ENCODE data around the gene ZNF446.

Gene ZNF446

GRCh38 chr19:58514564-58515022 lies 38.4 kb downstream of the ZNF446 start:
- TF ChIP-seq REST (IDR thresholded peaks at IDR 0.05; ENCODE audit: insufficient read depth in 1 of 2, low read depth in 2 of 2, low read length in 2 of 2) (no peak), POLR2AphosphoS5 (IDR thresholded peaks at IDR 0.05; ENCODE audit: low read depth, low read length) (no peak), FOXP2 (optimal IDR thresholded peaks at IDR 0.05; ENCODE audit: borderline replicate concordance, extremely low read depth, extremely low read length, insufficient read depth) (no peak), SIN3A (IDR thresholded peaks at IDR 0.05; ENCODE audit: borderline replicate concordance, insufficient read depth, low read length) (no peak), TAF1 (IDR thresholded peaks at IDR 0.05; ENCODE audit: borderline replicate concordance, insufficient read depth, low read length) (no peak)

GRCh38 chr19:58515259-58515658 lies 39.1 kb downstream of the ZNF446 start:
- TF ChIP-seq FOXP2 (optimal IDR thresholded peaks at IDR 0.05; ENCODE audit: borderline replicate concordance, extremely low read depth, extremely low read length, insufficient read depth): no peak

GRCh38 chr19:58516246-58516836 lies 40.2 kb downstream of the ZNF446 start:
- no peak for TF ChIP-seq SIN3A (IDR thresholded peaks at IDR 0.05; ENCODE audit: borderline replicate concordance, insufficient read depth, low read length)
- no peak for TF ChIP-seq REST (IDR thresholded peaks at IDR 0.05; ENCODE audit: insufficient read depth in 1 of 2, low read depth in 2 of 2, low read length in 2 of 2)
- no peak for TF ChIP-seq FOXP2 (optimal IDR thresholded peaks at IDR 0.05; ENCODE audit: borderline replicate concordance, extremely low read depth, extremely low read length, insufficient read depth)
- TF ChIP-seq POLR2AphosphoS5 (IDR thresholded peaks at IDR 0.05; ENCODE audit: low read depth, low read length): no peak
- TF ChIP-seq TAF1 (IDR thresholded peaks at IDR 0.05; ENCODE audit: borderline replicate concordance, insufficient read depth, low read length): no peak

- TF ChIP-seq REST (IDR thresholded peaks at IDR 0.05; ENCODE audit: insufficient read depth in 1 of 2, low read depth in 2 of 2, low read length in 2 of 2) (no peak), TAF1 (IDR thresholded peaks at IDR 0.05; ENCODE audit: borderline replicate concordance, insufficient read depth, low read length) (no peak), POLR2AphosphoS5 (IDR thresholded peaks at IDR 0.05; ENCODE audit: low read depth, low read length) (no peak), FOXP2 (optimal IDR thresholded peaks at IDR 0.05; ENCODE audit: borderline replicate concordance, extremely low read depth, extremely low read length, insufficient read depth) (no peak), SIN3A (IDR thresholded peaks at IDR 0.05; ENCODE audit: borderline replicate concordance, insufficient read depth, low read length) (no peak)
These were observed 41.0 kb downstream of the ZNF446 start for GRCh38 chr19:58516964-58517833.

- TF ChIP-seq FOXP2 (optimal IDR thresholded peaks at IDR 0.05; ENCODE audit: borderline replicate concordance, extremely low read depth, extremely low read length, insufficient read depth) (no peak), POLR2AphosphoS5 (IDR thresholded peaks at IDR 0.05; ENCODE audit: low read depth, low read length) (no peak), TAF1 (IDR thresholded peaks at IDR 0.05; ENCODE audit: borderline replicate concordance, insufficient read depth, low read length) (no peak), SIN3A (IDR thresholded peaks at IDR 0.05; ENCODE audit: borderline replicate concordance, insufficient read depth, low read length) (no peak), REST (IDR thresholded peaks at IDR 0.05; ENCODE audit: insufficient read depth in 1 of 2, low read depth in 2 of 2, low read length in 2 of 2) (no peak)
These were observed 42.3 kb downstream of the ZNF446 start for GRCh38 chr19:58518256-58519086.

Measured in PFSK-1 (cell line).